ENCODE results near the gene PRUNE2. TPM values are rescaled to one million over a fixed set of nuclear protein-coding genes. Genes with fewer than 3 reads are reported as not detected.

PRUNE2 gene
- total RNA-seq, 3 donors from 2014 or later = 4.6 to 14.7 (median 12.0) TPM

DNA sequence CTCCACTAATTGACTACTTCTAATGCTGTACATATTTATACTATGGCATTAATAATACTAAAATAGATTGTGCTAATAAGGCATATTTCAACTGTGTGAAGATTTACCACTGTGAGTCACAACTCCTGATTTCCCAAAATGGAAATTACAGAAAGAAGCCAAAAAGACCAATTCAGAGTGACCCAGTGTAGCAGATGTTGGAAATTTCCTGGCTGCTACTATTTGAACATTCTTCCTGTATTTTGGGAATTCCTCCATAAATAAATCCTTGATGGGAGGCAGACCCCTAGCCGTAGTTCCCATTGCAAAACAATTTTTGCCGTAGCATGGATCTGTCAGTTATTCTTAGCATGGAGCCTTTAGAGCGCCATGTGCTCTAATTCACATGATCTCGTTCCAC lies 11.4 kb upstream of the PRUNE2 start:
- no peak for DNase-seq (ENCODE audit: low spot score in 2 of 2)
- H3K4me3 ChIP-seq = no peak overlapping the region
- no peak for TF ChIP-seq CTCF (IDR thresholded peaks at IDR 0.05)
- no peak for TF ChIP-seq POLR2AphosphoS5 (IDR thresholded peaks at IDR 0.05)
- TF ChIP-seq POLR2A (IDR thresholded peaks at IDR 0.05) = no peak
- H3K4me1 ChIP-seq = no peaks in the 10 kb centered on the region
- no peaks in the 10 kb centered on the region for H3K9me3 ChIP-seq
- H3K36me3 ChIP-seq = no peaks in the 10 kb centered on the region
- H3K27me3 ChIP-seq = no peaks in the 10 kb centered on the region
- H3K27ac ChIP-seq = no peak overlapping the region
- intact Hi-C loops (cut with DNase I; ENCODE audit: low total_unique reads) = no loop called here

- no peak for TF ChIP-seq POLR2AphosphoS5 (IDR thresholded peaks at IDR 0.05)
- DNase-seq (ENCODE audit: low spot score in 2 of 2) = no peak
Observed at GRCh38 chr9:76916231-76916630, 10.3 kb upstream of the PRUNE2 start.

GRCh38 chr9:76913467-76913866 lies 7.6 kb upstream of the PRUNE2 start:
- Histone ChIP-seq H3K4me3 (no peak overlapping the region), H3K9me3 (no peaks in the 10 kb centered on the region), H3K27me3 (no peaks in the 10 kb centered on the region), H3K4me1 (no peaks in the 10 kb centered on the region), H3K36me3 (no peaks in the 10 kb centered on the region), H3K27ac (no peak overlapping the region)
- TF ChIP-seq POLR2A (IDR thresholded peaks at IDR 0.05) = no peak
- TF ChIP-seq CTCF (IDR thresholded peaks at IDR 0.05) = no peak
- no peak for TF ChIP-seq POLR2AphosphoS5 (IDR thresholded peaks at IDR 0.05)
- intact Hi-C loops (cut with DNase I; ENCODE audit: low total_unique reads) = no loop called here
- no peak for DNase-seq (ENCODE audit: low spot score in 2 of 2)

More at GRCh38 chr9:76916231-76916630, 10.3 kb upstream of the PRUNE2 start:
- H3K4me3 ChIP-seq = no peak overlapping the region
- no peaks in the 10 kb centered on the region for H3K4me1 ChIP-seq
- no peaks in the 10 kb centered on the region for H3K9me3 ChIP-seq
- H3K27me3 ChIP-seq = no peaks in the 10 kb centered on the region
- intact Hi-C loops (cut with DNase I; ENCODE audit: low total_unique reads) = no loop called here
- H3K36me3 ChIP-seq = no peaks in the 10 kb centered on the region
- no peak overlapping the region for H3K27ac ChIP-seq

DNA sequence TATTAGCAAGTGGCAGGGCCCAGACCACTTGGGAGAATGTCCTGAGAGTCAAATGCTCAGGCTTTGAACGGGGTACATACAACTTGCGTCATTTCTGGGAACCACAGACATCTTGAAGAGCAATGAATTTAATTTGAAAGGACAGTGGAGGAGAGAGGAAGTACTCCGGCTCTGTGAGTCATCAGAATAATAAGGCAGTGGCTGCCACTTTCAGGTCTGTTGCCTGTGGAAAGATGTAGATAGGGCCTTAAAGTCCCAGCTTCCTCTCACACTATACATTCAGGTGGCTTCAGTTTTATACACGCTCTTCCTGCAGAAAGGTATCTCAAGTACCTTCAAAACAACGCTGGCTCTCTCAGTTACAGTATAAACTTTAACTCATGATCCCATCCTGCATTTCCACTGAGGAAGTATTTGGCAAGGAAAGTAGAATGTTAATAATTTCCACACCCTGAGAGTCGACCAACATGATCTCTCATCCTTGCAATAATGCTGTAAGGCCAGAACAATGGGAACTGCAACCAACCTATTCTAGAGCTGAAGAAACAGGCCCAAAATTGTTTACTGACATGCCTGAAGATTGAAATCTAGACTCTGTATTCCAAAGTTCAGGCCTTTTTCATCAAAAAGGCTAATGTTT lies 6.8 kb upstream of the PRUNE2 start:
- Histone ChIP-seq H3K4me3 (no peak overlapping the region), H3K4me1 (no peaks in the 10 kb centered on the region), H3K27ac (no peak overlapping the region), H3K36me3 (no peaks in the 10 kb centered on the region), H3K9me3 (no peaks in the 10 kb centered on the region), H3K27me3 (no peaks in the 10 kb centered on the region)
- intact Hi-C loops (cut with DNase I; ENCODE audit: low total_unique reads) = no loop called here
- TF ChIP-seq POLR2AphosphoS5 (IDR thresholded peaks at IDR 0.05) (no peak), CTCF (IDR thresholded peaks at IDR 0.05) (no peak), POLR2A (IDR thresholded peaks at IDR 0.05) (no peak)
- no peak for DNase-seq (ENCODE audit: low spot score in 2 of 2)

- no peaks in the 10 kb centered on the region for H3K36me3 ChIP-seq
- intact Hi-C loops (cut with DNase I; ENCODE audit: low total_unique reads) = no loop called here
- TF ChIP-seq POLR2A (IDR thresholded peaks at IDR 0.05) (no peak), POLR2AphosphoS5 (IDR thresholded peaks at IDR 0.05) (no peak), CTCF (IDR thresholded peaks at IDR 0.05) (no peak)
- DNase-seq (ENCODE audit: low spot score in 2 of 2) = no peak
- no peak overlapping the region for H3K4me3 ChIP-seq
- no peaks in the 10 kb centered on the region for H3K9me3 ChIP-seq
- no peak overlapping the region for H3K27ac ChIP-seq
- no peaks in the 10 kb centered on the region for H3K4me1 ChIP-seq
- no peaks in the 10 kb centered on the region for H3K27me3 ChIP-seq
Observed at GRCh38 chr9:76911971-76912370, 6.1 kb upstream of the PRUNE2 start.

All from breast epithelium (tissue), 4 donors.